KOPT-K1 (cell line): ENCODE results near the gene KIAA0040.

ENCODE experiments used
- H3K27ac ChIP-seq: fragments of 200-600 bp; sonication (generic); 2 replicates; pipeline ENCODE4 v1.5.1; 2016; ENCODE audit warnings: antibody characterized with exemption, mild to moderate bottlenecking, low read depth, low read length; ENCODE audit not compliant: poor library complexity, severe bottlenecking
- H3K36me3 ChIP-seq: fragments of 200-600 bp; sonication (generic); 2 replicates; pipeline ENCODE4 v1.5.1; 2017; ENCODE audit warnings: antibody characterized with exemption, mild to moderate bottlenecking, low read length, moderate library complexity; ENCODE audit not compliant: insufficient read depth
- H3K9me3 ChIP-seq: fragments of 200-600 bp; sonication (generic); 2 replicates; pipeline ENCODE4 v1.5.1; 2017; ENCODE audit warnings: antibody characterized with exemption, low read length, mild to moderate bottlenecking; ENCODE audit not compliant: insufficient read depth, poor library complexity, severe bottlenecking

The KIAA0040 gene

DNA sequence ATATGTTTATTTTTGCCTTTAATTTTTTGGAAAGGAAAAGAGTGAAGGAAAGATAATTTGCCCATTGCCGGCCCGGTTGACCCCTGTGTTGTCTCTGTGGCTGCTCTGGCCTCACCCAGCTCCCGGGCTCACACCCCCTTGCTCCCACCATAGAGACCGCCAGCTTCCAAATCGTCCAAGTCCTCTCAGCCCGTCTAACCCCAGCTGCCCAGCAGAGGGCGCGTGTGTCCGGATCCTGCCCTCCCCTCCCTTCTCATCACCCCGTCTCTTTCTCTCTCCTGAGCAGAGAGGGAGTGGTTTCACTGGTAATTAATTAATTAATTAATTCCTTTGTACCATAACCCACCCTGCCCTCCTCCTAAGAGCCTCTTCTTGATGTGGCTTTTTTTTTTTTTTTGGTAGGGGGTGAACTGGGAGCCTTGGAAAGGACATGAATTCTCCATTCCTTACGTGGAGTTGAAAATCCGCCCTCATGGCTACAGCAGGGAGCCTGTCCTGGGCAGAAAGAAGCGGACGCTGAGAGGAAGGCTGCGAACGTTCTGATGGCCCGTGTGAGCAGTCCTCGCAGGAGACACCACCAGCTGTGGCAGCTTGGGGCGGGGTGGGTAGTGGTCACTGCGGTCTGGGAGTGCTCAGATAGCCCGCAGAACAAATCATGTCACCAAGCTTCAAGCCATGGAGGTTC lies 45.9 kb downstream of the KIAA0040 start:
- H3K36me3 ChIP-seq, result no peaks in the 10 kb centered on the region
- no peaks in the 10 kb centered on the region for H3K9me3 ChIP-seq
- no peak overlapping the region for H3K27ac ChIP-seq

DNA sequence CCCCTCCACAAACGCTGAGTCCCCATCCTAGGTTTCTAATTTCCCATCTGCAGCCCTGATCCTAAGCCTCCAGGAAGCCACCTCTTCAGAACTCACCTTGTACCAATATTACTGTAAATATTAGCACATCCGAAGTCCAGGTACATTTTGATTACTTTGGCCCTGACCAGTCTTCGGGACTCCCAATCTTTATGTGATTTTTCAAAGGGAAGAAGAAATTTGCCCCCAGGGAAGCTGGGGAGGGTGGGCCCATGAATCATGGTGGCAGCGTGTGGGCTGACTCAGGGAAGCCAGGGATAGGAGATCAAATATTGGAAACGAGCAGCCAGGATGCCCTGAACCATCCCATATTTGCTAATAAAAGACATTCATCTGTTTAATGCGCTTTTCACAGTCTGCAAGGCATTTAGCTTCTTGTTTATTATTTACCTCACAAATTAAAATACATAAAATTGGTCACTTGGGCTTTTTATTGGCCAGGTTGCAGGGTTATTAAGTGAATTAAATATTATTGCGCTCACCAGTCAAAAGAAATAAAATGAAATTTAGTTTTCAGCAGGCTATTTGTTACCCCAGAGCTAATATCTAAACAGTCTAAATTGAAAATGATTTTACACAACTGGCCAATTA lies 46.6 kb downstream of the KIAA0040 start:
- Histone ChIP-seq H3K9me3 (no peaks in the 10 kb centered on the region), H3K36me3 (no peaks in the 10 kb centered on the region), H3K27ac (no peak overlapping the region)

DNA sequence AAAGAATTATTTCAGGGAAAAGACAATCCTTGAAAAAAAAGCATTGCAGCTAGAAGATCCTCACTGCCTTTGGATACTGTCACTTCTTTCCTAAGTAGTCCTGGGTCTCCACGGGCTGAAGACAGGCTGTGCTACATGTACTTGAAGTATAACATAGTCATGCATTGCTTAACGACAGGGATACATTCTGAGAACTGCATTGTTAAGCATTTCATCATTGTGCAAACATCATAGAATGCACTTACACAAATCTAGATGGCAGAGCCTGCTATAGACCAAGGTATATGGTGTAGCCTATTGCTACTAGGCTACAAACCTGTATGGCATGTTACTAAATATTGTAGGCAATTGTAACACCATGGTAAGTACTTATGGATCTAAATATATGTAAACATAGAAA lies 54.0 kb downstream of the KIAA0040 start:
- no peaks in the 10 kb centered on the region for H3K9me3 ChIP-seq
- no peaks in the 10 kb centered on the region for H3K36me3 ChIP-seq

DNA sequence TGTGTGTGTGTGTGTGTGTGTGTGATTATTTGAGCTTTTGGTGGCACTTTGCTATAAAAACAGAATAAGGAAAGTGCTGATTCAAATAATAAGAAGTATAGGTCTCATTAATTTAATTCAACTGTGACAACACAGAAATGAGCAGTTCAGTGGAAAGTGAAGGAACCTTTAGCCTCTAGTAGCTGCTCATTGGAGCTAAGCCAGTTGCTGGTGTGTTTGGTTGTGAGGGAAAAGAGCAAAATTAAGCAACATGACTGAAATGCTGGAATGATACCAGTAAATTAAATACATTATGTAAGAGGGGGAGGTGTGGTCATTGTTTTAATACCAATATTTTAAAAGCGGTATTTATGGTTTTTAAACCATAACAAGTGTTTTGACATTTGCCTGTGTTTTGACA lies 55.2 kb downstream of the KIAA0040 start:
- Histone ChIP-seq H3K27ac (no peak overlapping the region), H3K36me3 (no peaks in the 10 kb centered on the region), H3K9me3 (no peaks in the 10 kb centered on the region)

More for the DNA sequence above, 54.0 kb downstream of the KIAA0040 start:
- H3K27ac ChIP-seq, result no peak overlapping the region

DNA sequence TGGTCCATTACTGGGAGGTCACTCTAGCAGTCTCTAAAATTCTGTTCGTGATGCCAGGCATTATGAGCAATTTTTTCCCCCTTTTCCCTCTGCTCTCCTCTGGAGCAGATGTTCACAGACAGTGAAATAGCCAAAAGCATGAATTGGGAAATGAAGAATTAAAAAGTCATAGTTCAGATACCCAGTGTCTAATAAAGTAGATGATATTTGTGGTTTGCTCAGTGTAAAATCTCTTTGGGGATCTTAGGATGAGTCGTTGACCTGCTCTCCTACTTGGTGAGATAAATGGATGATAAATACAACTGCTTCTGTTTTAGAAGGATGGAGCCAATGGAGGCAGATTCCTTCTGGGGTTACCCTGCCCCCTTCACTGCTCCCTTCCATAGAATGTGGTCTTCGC lies 56.3 kb downstream of the KIAA0040 start:
- no peak overlapping the region for H3K27ac ChIP-seq
- H3K9me3 ChIP-seq, result no peaks in the 10 kb centered on the region

DNA sequence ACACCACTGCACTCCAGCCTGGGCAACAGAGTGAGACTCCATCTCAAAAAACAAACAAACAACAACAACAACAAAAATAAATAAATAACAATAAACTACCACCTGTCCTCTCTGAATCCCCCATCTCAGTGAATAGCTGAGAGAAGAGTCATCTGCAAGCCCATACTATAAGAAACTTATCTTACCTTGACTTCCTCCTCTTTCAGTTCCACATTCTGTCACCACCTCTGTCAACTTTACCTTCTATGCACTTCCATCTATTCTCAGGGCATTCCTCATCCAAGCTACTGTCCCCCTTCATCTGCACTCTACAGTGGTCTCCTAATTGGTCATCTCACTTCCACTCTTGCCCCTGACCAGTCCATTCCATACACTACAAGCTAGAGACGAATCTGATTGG lies 58.1 kb downstream of the KIAA0040 start:
- no peak overlapping the region for H3K27ac ChIP-seq
- no peaks in the 10 kb centered on the region for H3K9me3 ChIP-seq
- no peaks in the 10 kb centered on the region for H3K36me3 ChIP-seq

More for the DNA sequence above, 56.3 kb downstream of the KIAA0040 start:
- H3K36me3 ChIP-seq, result no peaks in the 10 kb centered on the region

DNA sequence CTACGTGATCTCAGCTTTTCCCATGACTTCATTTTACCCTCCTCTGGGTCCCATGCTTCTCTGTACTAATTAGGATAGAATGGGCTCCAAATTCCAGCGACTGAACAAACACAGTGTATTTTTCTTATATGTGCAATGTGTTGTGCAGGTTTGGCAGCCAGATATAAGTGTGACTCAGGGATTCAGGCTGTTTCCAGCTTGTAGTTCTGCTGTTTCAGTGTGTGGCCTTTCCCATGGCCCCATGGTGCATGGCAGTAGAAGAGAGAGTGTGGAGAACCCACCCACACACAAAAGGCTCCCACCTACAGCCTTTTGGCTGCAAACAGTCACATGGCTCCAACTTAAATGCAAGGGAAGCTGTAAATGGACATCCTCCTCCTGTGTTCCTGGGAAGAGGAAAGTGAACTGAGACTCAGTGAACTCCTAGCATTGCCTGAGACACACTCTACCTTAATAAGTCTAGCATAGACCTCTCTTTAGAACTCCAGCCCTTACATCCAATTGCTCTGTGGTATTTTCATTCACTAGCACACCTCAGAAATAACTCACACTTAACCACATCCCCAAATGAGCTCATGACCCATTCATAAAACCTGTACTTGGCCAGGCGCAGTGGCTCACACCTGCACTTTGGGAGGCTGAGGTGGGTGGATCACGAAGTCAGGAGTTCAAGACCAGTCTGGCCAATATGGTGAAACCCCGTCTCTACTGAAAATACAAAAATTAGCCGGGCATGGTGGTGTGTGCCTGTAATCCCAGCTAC lies 58.7 kb downstream of the KIAA0040 start:
- H3K9me3 ChIP-seq, result no peaks in the 10 kb centered on the region
- no peak overlapping the region for H3K27ac ChIP-seq
- no peaks in the 10 kb centered on the region for H3K36me3 ChIP-seq

DNA sequence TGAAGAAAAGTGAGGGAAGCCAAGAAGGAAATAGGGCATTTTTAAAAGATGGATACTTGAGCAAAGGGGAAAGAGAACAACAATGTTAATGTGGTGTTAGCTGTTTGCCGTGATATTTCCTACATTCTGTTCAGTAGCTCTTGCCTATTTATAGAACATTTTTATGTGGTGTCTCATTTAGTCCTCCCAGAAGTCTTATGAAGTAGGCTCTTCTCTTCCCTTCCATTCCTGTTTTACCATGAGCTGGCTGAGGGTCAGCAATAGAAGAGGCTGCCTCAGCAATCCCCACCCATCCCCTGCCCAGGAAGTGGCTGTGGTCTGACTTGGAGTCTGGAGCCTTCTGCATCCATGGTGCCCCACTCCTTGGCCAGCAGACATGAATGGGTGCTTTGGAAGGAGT lies 60.1 kb downstream of the KIAA0040 start:
- H3K9me3 ChIP-seq, result no peaks in the 10 kb centered on the region
- H3K36me3 ChIP-seq, result no peaks in the 10 kb centered on the region
- no peak overlapping the region for H3K27ac ChIP-seq

DNA sequence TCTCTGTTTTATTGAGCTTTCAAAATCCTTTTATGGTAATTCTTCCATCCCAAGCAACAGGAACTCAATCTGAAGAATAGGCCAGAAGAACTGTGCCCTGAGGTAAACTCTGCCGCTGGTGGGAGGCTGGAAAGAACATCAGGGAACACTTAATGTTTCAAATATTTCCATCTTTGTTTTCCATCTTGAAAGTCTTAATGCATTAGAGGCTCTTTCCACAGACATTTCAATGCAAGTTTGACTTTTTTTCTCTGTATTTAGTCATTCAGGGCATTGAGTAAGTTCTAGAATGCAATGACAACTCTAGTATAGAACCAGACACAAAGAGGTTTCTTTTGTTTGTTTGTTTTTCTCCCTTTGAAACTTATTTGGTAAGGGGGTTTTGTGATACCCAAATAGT lies 61.5 kb downstream of the KIAA0040 start:
- no peak overlapping the region for H3K27ac ChIP-seq
- H3K36me3 ChIP-seq, result no peaks in the 10 kb centered on the region

DNA sequence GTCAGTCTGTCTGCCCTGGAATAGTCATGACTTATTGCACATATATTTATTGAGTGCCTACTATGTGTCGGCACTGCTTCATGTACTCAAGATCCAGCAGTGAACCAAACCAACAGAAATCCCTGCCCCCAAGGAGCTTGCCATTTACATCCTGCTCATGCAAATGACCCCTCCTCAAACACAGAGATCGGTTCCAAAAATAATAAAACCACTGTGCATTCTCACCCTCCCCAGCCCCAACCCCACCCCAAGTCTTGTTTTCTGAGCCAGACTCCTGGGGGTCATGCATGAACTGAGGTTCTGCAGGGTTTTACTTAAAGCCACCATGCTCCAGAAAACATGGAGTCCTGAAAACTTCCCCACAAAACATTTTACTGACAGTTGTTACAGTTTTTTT lies 61.9 kb downstream of the KIAA0040 start:
- no peak overlapping the region for H3K27ac ChIP-seq
- no peaks in the 10 kb centered on the region for H3K36me3 ChIP-seq
- no peaks in the 10 kb centered on the region for H3K9me3 ChIP-seq

More for the DNA sequence above, 61.5 kb downstream of the KIAA0040 start:
- H3K9me3 ChIP-seq, result no peaks in the 10 kb centered on the region

DNA sequence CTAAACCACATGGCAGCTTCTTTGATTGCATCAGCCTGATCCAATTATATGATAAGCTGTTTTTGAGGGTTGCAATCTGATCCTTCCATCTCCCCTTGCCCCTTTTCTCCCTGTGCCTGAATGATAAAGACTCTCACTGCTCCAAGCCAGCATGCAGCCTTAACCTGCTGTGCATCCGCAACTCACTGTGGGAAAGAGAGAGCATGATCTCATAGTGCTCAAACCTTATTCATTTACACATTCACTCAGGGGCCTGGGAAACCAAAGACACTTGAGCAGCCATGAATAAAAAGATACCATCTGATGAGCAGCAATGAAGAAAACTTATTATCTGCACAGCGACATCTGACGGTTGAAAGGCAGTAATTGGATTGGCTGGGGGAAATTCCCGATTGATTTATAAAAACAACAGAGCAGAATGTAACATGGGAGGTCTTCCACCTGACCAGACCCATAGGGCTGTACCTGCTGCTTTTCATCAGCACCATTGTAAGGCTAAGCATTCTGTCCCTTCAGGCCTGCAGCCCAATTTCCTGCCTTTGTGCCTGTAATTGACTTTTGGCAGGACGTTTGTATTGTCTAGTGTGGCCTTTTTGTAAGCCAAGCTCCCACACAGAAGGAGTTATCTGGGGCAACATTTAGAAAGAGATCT lies 62.5 kb downstream of the KIAA0040 start:
- Histone ChIP-seq H3K9me3 (no peaks in the 10 kb centered on the region), H3K36me3 (no peaks in the 10 kb centered on the region), H3K27ac (no peak overlapping the region)

DNA sequence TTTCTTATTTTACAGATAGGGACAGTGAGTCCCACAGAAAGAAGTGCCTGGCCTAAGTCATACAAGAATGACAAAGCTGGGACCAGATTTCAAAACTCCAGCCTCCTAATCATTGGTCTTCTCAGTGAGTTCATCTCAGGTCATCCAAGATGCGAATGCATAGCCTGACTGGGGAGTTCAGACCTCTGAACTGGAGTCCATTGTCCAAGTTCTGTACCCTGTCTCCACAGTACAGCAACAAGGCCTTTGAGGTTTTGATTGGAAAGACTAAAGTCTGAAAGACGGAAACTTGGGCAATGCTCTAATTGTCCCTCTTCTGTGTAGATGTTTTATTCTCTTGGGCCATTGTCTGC lies 63.0 kb downstream of the KIAA0040 start:
- no peaks in the 10 kb centered on the region for H3K36me3 ChIP-seq
- H3K9me3 ChIP-seq, result no peaks in the 10 kb centered on the region
- no peak overlapping the region for H3K27ac ChIP-seq

DNA sequence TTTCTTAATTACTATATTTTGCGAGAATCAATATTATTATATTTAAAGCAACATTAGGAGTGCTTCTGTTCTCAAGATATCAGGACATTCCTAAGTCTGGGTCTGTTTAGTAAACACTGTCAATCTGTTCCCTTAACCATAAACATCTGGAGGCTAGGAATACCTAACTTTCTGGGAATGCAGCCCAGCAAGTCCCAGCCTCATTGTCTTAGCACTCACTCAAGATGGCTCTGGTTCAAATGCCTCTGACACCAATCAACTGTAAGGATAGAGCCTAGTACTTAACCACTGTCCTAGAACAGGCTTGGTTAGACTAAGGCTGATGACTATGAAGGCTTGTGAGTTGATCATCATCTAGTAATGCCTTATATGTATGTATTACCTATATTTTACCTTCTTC lies 63.4 kb downstream of the KIAA0040 start:
- H3K27ac ChIP-seq, result no peak overlapping the region
- H3K9me3 ChIP-seq, result no peaks in the 10 kb centered on the region
- H3K36me3 ChIP-seq, result no peaks in the 10 kb centered on the region

DNA sequence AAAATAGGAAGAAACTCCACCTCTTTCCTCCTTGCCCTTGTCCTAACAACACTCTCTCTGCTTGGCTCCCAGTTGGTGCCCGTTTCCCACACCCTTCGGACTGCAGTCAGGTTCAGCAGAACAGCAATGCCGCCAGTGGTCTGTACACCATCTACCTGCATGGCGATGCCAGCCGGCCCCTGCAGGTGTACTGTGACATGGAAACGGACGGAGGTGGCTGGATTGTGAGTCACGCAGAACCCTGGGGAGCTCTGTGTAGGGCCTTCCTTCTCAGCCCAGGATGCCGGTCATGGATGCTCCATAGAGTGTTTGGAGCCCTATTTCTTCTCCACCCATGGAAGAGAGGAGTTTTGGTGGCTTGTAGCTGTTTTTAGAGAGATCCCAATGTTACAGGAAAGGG lies 64.1 kb downstream of the KIAA0040 start:
- Histone ChIP-seq H3K9me3 (no peaks in the 10 kb centered on the region), H3K36me3 (no peaks in the 10 kb centered on the region), H3K27ac (no peak overlapping the region)

DNA sequence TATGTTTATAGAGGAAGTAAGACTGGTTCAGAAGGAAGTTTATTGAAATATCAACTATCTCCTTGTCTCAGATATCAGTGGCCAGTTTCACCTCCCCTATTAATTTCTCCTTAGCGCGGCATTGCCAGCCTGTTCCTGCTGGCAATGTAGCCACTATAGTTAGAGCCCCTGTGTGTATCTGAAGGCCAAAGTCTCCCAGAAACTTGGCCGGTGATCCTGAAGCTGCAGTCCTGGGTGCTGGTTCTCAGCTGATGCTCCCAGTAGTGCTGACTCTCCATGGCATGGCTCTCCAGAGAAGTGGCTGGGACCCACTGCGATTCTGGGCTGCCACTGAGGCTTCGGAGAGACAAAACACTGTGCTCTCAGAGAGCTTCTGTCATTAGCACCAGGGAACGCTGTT lies 65.0 kb downstream of the KIAA0040 start:
- H3K9me3 ChIP-seq, result no peaks in the 10 kb centered on the region
- no peak overlapping the region for H3K27ac ChIP-seq
- no peaks in the 10 kb centered on the region for H3K36me3 ChIP-seq
